GM12878 (cell line): Measurements from ENCODE around the gene GSTT4. TPM values are rescaled to one million over a fixed set of nuclear protein-coding genes. Genes with fewer than 3 reads are reported as not detected.

ENCODE experiments used
- ATAC-seq: fragments of 200-7000 bp; cut with Tn5 transposase; 3 replicates; pipeline ENCODE4 v1.9.1; 2020; ENCODE audit warnings: mild to moderate bottlenecking, moderate library complexity
- BruUV-seq: library from RNA; stranded (reverse); fragments of 400-500 nt; replicated peaks from 2 replicates; lab custom pipeline; 2021; lab: Mats Ljungman, UMichigan
- CTCF ChIA-PET: fragments of 300-600 bp; sonication (Branson Sonifier 250); formaldehyde crosslinking; extraction: SDS; loops from one replicate; lab custom pipeline; 2021; ENCODE audit warnings: inconsistent platforms; lab: Yijun Ruan, JAX
- POLR2A ChIA-PET: fragments of 350-600 bp; formaldehyde crosslinking; extraction: SDS; loops from one replicate; lab custom pipeline; 2021; ENCODE audit warnings: inconsistent platforms; lab: Charles Lee
- RAD21 ChIA-PET: fragments of 300-600 bp; sonication (Branson Sonifier 250); formaldehyde crosslinking; loops from one replicate; lab custom pipeline; 2023; ENCODE audit warnings: antibody characterized with exemption; ENCODE audit not compliant: unreplicated experiment; lab: Charles Lee
- SMC1A ChIA-PET: fragments of 300-600 bp; sonication (Branson Sonifier 250); formaldehyde crosslinking; loops from one replicate; lab custom pipeline; 2023; ENCODE audit not compliant: unreplicated experiment, uncharacterized antibody; lab: Charles Lee
- DNase-seq: peaks from one replicate; pipeline ENCODE4 v3.0.0-alpha.2; 2011; ENCODE audit warnings: low read depth, low spot score
- FAIRE-seq: peaks from 3 replicates; lab custom pipeline; 2011; peaks lifted over from hg19 to GRCh38; lab: Jason Lieb, UNC
- H2AFZ ChIP-seq: 2 replicates; pipeline ENCODE4 v1.6.0; 2011; ENCODE audit warnings: low read depth, low read length, control low read depth; ENCODE audit not compliant: control insufficient read depth
- H3K27ac ChIP-seq: 2 replicates; pipeline ENCODE4 v1.5.1; 2011; ENCODE audit warnings: control low read depth; ENCODE audit not compliant: control insufficient read depth, insufficient read depth
- H3K27me3 ChIP-seq, 2 experiments: replicated peaks in 1 of 2; 2 replicates each; pipeline versions ENCODE4 v1.6.0 to v1.6.1; 2011; ENCODE audit warnings: low read length in 1 of 2; ENCODE audit not compliant: control insufficient read depth in 2 of 2, insufficient read depth in 2 of 2
- H3K36me3 ChIP-seq, 2 experiments: 2 replicates each; pipeline ENCODE4 v1.5.1; 2011; ENCODE audit warnings: low read length in 1 of 2; ENCODE audit not compliant: control insufficient read depth in 2 of 2, insufficient read depth in 2 of 2
- H3K4me1 ChIP-seq: 2 replicates; pipeline ENCODE4 v1.6.1; 2011; ENCODE audit warnings: mild to moderate bottlenecking, low read length, moderate library complexity, mixed read lengths; ENCODE audit not compliant: control insufficient read depth, insufficient read depth
- H3K4me2 ChIP-seq: 2 replicates; pipeline ENCODE4 v1.6.0; 2011; ENCODE audit warnings: control low read depth; ENCODE audit not compliant: control insufficient read depth, insufficient read depth
- H3K4me3 ChIP-seq: fragments of 200-600 bp; sonication (generic); 2 replicates; pipeline ENCODE4 v1.5.1; 2016
- H3K79me2 ChIP-seq: 2 replicates; pipeline ENCODE4 v1.6.0; 2011; ENCODE audit warnings: low read length; ENCODE audit not compliant: control insufficient read depth, insufficient read depth
- H3K9ac ChIP-seq: 2 replicates; pipeline ENCODE4 v1.8.0; 2011; ENCODE audit warnings: low read length, control low read depth, mixed read lengths; ENCODE audit not compliant: control insufficient read depth, insufficient read depth
- H3K9me3 ChIP-seq: replicated peaks from 3 replicates; pipeline ENCODE4 v1.5.1; 2011; ENCODE audit warnings: mild to moderate bottlenecking, low read length; ENCODE audit not compliant: control insufficient read depth, insufficient read depth
- H4K20me1 ChIP-seq: 2 replicates; pipeline ENCODE4 v1.6.0; 2011; ENCODE audit not compliant: control insufficient read depth, insufficient read depth
- BCLAF1 ChIP-seq: fragments of 450-650 bp; IDR thresholded peaks from 2 replicates; pipeline ENCODE4 v1.6.1; 2017; ENCODE audit warnings: antibody characterized with exemption, mild to moderate bottlenecking, moderate library complexity
- CBX5 ChIP-seq: sonication (generic); IDR thresholded peaks from 2 replicates; pipeline ENCODE4 v1.6.1; 2016; ENCODE audit warnings: low read depth, moderate library complexity, mild to moderate bottlenecking, inconsistent platforms
- CREB1 ChIP-seq: IDR thresholded peaks from 2 replicates; pipeline ENCODE4 v1.6.1; 2012; ENCODE audit warnings: low read depth, mild to moderate bottlenecking, inconsistent platforms
- HDAC6 ChIP-seq: fragments of 200-600 bp; sonication (generic); IDR thresholded peaks from one replicate; pipeline ENCODE4 v1.8.0; 2017; ENCODE audit warnings: antibody characterized with exemption; ENCODE audit not compliant: unreplicated experiment
- NRF1 ChIP-seq: conservative IDR thresholded peaks from 2 replicates; pipeline ENCODE4 v1.6.1; 2011; ENCODE audit warnings: mild to moderate bottlenecking, low read depth, low read length, improper control_type of control experiment
- POLR2A ChIP-seq: IDR thresholded peaks from 2 replicates; pipeline ENCODE4 v1.6.1; 2011; ENCODE audit warnings: low read depth, mild to moderate bottlenecking, low read length
- PRDM15 ChIP-seq: fragments of 450-650 bp; formaldehyde crosslinking; IDR thresholded peaks from 2 replicates; pipeline ENCODE4 v1.4.0; 2020; ENCODE audit warnings: mild to moderate bottlenecking, moderate library complexity
- RELB ChIP-seq: fragments of 450-650 bp; IDR thresholded peaks from 2 replicates; pipeline ENCODE4 v1.6.1; 2017; ENCODE audit warnings: low read depth, mild to moderate bottlenecking, moderate library complexity
- SMARCA5 ChIP-seq: fragments of 450-650 bp; IDR thresholded peaks from 2 replicates; pipeline ENCODE4 v1.6.1; 2017; ENCODE audit warnings: mild to moderate bottlenecking
- SMC3 ChIP-seq: IDR thresholded peaks from 2 replicates; pipeline ENCODE4 v1.6.1; 2011; ENCODE audit warnings: low read length, improper control_type of control experiment, borderline replicate concordance
- SUZ12 ChIP-seq: fragments of 200-600 bp; sonication (generic); IDR thresholded peaks from one replicate; pipeline ENCODE4 v1.6.1; 2018; ENCODE audit warnings: antibody characterized with exemption, mild to moderate bottlenecking; ENCODE audit not compliant: unreplicated experiment
- TAF1 ChIP-seq: IDR thresholded peaks from 2 replicates; pipeline ENCODE4 v1.6.1; 2011; ENCODE audit warnings: mild to moderate bottlenecking, low read depth, low read length, borderline replicate concordance
- TBL1XR1 ChIP-seq: IDR thresholded peaks from 2 replicates; pipeline ENCODE4 v1.6.1; 2012; ENCODE audit warnings: low read depth, low read length, improper control_type of control experiment
- TCF12 ChIP-seq: IDR thresholded peaks from 2 replicates; pipeline ENCODE4 v1.6.1; 2011; ENCODE audit warnings: low read depth, mild to moderate bottlenecking, low read length
- TCF3 ChIP-seq: IDR thresholded peaks from 2 replicates; pipeline ENCODE4 v1.6.1; 2012; ENCODE audit warnings: low read depth, mild to moderate bottlenecking, low read length, borderline replicate concordance; ENCODE audit not compliant: insufficient read depth
- USF2 ChIP-seq: IDR thresholded peaks from 2 replicates; pipeline ENCODE4 v1.6.1; 2011; ENCODE audit warnings: low read depth, low read length, improper control_type of control experiment, borderline replicate concordance
- WGBS: methylation state at CpG from one replicate; pipeline ENCODE4 v1.1.6; 2016; ENCODE audit warnings: low lambda C conversion rate; ENCODE audit not compliant: insufficient replicate concordance, insufficient coverage; ENCODE audit errors: missing lambda C conversion rate; 5-methylcytosine and 5-hydroxymethylcytosine counted together
- in situ Hi-C: fragments of 300-500 bp; cut with MboI; formaldehyde crosslinking; loops from 9 replicates; pipeline ENCODE4 v1.14.3; 2018; ENCODE audit warnings: mixed read lengths
- intact Hi-C: fragments of 100-400 bp; cut with micrococcal nuclease; formaldehyde crosslinking; loops from one replicate; pipeline ENCODE4 v1.14.2; 2022; ENCODE audit not compliant: unreplicated experiment
- polyA plus RNA-seq, 11 experiments: library from polyadenylated mRNA; depleted of rRNA in 4 of 11; unstranded in 6 of 11; stranded (reverse) in 5 of 11; fragments of >200 nt; fragmentation: Nextera tagmentation in 4 of 11; fragmentation: Illumina TruSeq in 1 of 11; extraction: Ambion mirVana in 4 of 11; extraction: Trizol in 1 of 11; gene quantifications; 1 replicate in 1 of 11; 2 replicates in 10 of 11; pipeline versions ENCODE4 v1.2.1 to v1.2.3, GENCODE V29; 2011 to 2016; ENCODE audit warnings: inconsistent platforms in 2 of 11, missing spikeins in 2 of 11, low read depth in 1 of 11
- total RNA-seq, 4 experiments: library from RNA; depleted of rRNA in 3 of 4; stranded (reverse); fragments of >200 nt in 3 of 4; fragmentation: Illumina TruSeq in 1 of 4; extraction: Trizol in 1 of 4; gene quantifications; 2 replicates each; pipeline versions ENCODE4 v1.2.1 to v1.2.3, GENCODE V29; 2013 to 2021

Gene GSTT4
- total and polyA plus RNA-seq, 10 of the 15 experiments (the other 5 are each of a cell fraction or from before 2014, with no cell fraction given): not detected

GRCh38 chr22:24027991-24028390, 22.7 kb upstream of the GSTT4 start:
- SMC1A ChIA-PET: interaction anchor here (1.8 kb wide), 1 partner anchor 12 kb away, joined by 3 read pairs; no protein-coding TSS in a partner anchor
- Histone ChIP-seq H3K36me3 (peaks cover 1 to 3% of the 10 kb centered on the region in 2 experiments; a peak in 3 of 4 replicates), H2AFZ (no peak overlapping the region), H3K27me3 (no peaks in the 10 kb centered on the region), H3K27ac (no peak overlapping the region), H3K4me3 (no peak overlapping the region), H3K9ac (no peak overlapping the region), H4K20me1 (peaks cover 5% of the 10 kb centered on the region; the same call in 1 of the 2 replicates), H3K9me3 (no peaks in the 10 kb centered on the region), H3K79me2 (peaks cover 18% of the 10 kb centered on the region), H3K4me2 (no peak overlapping the region), H3K4me1 (no peaks in the 10 kb centered on the region)
- in situ Hi-C loops: no loop called here
- no TSS peak for BruUV-seq
- FAIRE-seq (no peak), DNase-seq (no peak), ATAC-seq (no peak)
- POLR2A ChIA-PET: interaction anchor here (0.5 kb wide), 1 partner anchor 610 kb away, joined by 3 read pairs; no protein-coding TSS in a partner anchor
- WGBS: 95% methylated on average over 2 of the region's 2 CpGs
- CTCF ChIA-PET: no interaction called here
- intact Hi-C loops: no loop called here
- RAD21 ChIA-PET: no interaction called here
- TF ChIP-seq SMARCA5 (no peak), TAF1 (no peak), TCF3 (no peak), SUZ12 (no peak), TBL1XR1 (no peak), TCF12 (no peak), SMC3 (no peak), POLR2A (no peak), HDAC6 (no peak), BCLAF1 (no peak), USF2 (no peak), CREB1 (no peak), CBX5 (no peak), NRF1 (no peak), RELB (no peak), PRDM15 (CRISPR knock-in tag) (no peak)
